Body of pancreas (tissue), 4 donors: ENCODE data around the gene QRFPR.

Experiments used
- CTCF ChIP-seq, 7 experiments: fragments of 450-650 bp in 4 of 7; fragments of 200-600 bp in 3 of 7; sonication (generic) in 3 of 7; IDR thresholded peaks; one replicate each; pipeline ENCODE4 v1.5.1; 2016 to 2019; ENCODE audit warnings: antibody characterized with exemption in 7 of 7
- POLR2A ChIP-seq, 3 donors: fragments of 450-650 bp; IDR thresholded peaks; one replicate each; pipeline ENCODE4 v1.6.1; 2016; ENCODE audit warnings: antibody characterized with exemption in 3 of 3, mild to moderate bottlenecking in 2 of 3

GRCh38 chr4:121308328-121308663 lies 72.5 kb downstream of the QRFPR start:
- no peak for TF ChIP-seq CTCF (IDR thresholded peaks at IDR 0.05)
- no peak for TF ChIP-seq POLR2A (IDR thresholded peaks at IDR 0.05)
